HCT116 (cell line): ENCODE data around the gene RAB37.

ENCODE experiments used
- EZH2 ChIP-seq: fragments of 200-600 bp; sonication (generic); IDR thresholded peaks from 2 replicates; pipeline ENCODE4 v1.6.1; 2017; ENCODE audit warnings: antibody characterized with exemption, mixed run types
- POLR2A ChIP-seq: IDR thresholded peaks from 2 replicates; pipeline ENCODE4 v1.7.0; 2011; ENCODE audit warnings: borderline replicate concordance; ENCODE audit not compliant: insufficient read depth, insufficient read length; ENCODE audit errors: extremely low read depth
- POLR2AphosphoS5 ChIP-seq: IDR thresholded peaks from 2 replicates; pipeline ENCODE4 v1.6.1; 2011; ENCODE audit warnings: mild to moderate bottlenecking, low read depth, low read length, moderate library complexity
- ZNF274 ChIP-seq: fragments of 200-500 bp; sonication (Bioruptor generic); IDR thresholded peaks from 2 replicates; pipeline ENCODE4 v1.6.1; 2014; ENCODE audit warnings: mild to moderate bottlenecking, low read depth, low read length, inconsistent platforms
- TF ChIP-seq, protein P1 (sequence below), 3 experiments: fragments of 200-600 bp in 1 of 3; sonication (generic) in 1 of 3; IDR thresholded peaks in 2 of 3; conservative IDR thresholded peaks in 1 of 3; 2 replicates each; pipeline ENCODE4 v1.5.1; 2012 to 2017; ENCODE audit warnings: low read depth in 2 of 3, low read length in 2 of 3, antibody characterized with exemption in 1 of 3, borderline replicate concordance in 1 of 3, control low read depth in 1 of 3, mild to moderate bottlenecking in 1 of 3, mixed read lengths in 1 of 3, mixed run types in 1 of 3, moderate library complexity in 1 of 3; ENCODE audit not compliant: insufficient read depth in 1 of 3
- TF ChIP-seq, protein P2 (sequence below): IDR thresholded peaks from 2 replicates; pipeline ENCODE4 v1.6.1; 2012; ENCODE audit warnings: low read depth
- TF ChIP-seq, protein P3 (sequence below): IDR thresholded peaks from 2 replicates; pipeline ENCODE4 v1.6.1; 2011; ENCODE audit warnings: mild to moderate bottlenecking, low read length, moderate library complexity; ENCODE audit not compliant: insufficient replicate concordance; ENCODE audit errors: extremely low read depth

DNA sequence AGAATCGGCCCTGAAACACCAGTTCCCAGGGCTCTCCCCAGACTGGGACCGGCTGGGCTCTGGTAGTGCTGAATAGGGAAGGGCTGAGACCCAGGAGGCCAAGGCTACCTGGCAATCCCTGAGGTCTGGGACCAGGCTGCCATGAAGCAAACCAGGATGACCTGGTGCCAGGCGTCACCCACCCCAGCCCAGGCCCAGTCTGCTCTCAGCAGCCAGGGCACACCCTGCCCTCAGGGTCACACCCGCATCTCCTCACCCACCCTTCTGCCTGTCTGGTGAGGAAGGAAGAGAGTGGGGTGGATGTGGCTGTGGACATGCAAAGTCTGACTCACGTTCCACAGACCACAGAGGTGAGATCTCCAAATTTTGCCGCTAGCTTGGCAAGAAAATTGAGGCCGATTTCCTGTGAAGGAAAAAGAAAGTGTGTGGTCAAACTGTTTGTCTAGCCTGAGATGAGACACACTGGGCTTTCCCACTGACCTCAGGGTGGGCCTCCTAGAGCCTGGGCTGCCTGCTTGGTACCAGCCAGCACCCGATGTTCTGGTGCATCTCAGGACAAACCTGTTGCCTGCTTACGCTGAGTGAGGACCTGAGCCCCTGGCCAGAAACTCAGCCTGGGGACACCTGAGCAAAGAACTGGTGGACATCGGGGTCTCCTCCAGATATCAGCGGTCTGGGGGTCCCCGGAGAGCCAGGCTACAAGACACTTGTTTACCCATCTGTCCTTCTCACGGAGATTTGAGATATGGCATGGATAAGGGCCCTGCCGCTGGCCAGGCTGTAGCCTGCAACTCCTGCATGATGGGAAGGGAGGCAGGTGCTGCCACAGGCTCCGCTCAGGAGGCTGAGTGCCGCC is 6.3 kb upstream of the RAB37 start:
- TF ChIP-seq, protein P1, sequence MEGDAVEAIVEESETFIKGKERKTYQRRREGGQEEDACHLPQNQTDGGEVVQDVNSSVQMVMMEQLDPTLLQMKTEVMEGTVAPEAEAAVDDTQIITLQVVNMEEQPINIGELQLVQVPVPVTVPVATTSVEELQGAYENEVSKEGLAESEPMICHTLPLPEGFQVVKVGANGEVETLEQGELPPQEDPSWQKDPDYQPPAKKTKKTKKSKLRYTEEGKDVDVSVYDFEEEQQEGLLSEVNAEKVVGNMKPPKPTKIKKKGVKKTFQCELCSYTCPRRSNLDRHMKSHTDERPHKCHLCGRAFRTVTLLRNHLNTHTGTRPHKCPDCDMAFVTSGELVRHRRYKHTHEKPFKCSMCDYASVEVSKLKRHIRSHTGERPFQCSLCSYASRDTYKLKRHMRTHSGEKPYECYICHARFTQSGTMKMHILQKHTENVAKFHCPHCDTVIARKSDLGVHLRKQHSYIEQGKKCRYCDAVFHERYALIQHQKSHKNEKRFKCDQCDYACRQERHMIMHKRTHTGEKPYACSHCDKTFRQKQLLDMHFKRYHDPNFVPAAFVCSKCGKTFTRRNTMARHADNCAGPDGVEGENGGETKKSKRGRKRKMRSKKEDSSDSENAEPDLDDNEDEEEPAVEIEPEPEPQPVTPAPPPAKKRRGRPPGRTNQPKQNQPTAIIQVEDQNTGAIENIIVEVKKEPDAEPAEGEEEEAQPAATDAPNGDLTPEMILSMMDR (IDR thresholded peaks at IDR 0.05 in 2 of 3, conservative IDR thresholded peaks at IDR 0.05 in 1 of 3; ENCODE audit: borderline replicate concordance in 1 of 3, insufficient read depth in 1 of 3, low read depth in 2 of 3, low read length in 2 of 3) = no peak
- TF ChIP-seq, protein P2, sequence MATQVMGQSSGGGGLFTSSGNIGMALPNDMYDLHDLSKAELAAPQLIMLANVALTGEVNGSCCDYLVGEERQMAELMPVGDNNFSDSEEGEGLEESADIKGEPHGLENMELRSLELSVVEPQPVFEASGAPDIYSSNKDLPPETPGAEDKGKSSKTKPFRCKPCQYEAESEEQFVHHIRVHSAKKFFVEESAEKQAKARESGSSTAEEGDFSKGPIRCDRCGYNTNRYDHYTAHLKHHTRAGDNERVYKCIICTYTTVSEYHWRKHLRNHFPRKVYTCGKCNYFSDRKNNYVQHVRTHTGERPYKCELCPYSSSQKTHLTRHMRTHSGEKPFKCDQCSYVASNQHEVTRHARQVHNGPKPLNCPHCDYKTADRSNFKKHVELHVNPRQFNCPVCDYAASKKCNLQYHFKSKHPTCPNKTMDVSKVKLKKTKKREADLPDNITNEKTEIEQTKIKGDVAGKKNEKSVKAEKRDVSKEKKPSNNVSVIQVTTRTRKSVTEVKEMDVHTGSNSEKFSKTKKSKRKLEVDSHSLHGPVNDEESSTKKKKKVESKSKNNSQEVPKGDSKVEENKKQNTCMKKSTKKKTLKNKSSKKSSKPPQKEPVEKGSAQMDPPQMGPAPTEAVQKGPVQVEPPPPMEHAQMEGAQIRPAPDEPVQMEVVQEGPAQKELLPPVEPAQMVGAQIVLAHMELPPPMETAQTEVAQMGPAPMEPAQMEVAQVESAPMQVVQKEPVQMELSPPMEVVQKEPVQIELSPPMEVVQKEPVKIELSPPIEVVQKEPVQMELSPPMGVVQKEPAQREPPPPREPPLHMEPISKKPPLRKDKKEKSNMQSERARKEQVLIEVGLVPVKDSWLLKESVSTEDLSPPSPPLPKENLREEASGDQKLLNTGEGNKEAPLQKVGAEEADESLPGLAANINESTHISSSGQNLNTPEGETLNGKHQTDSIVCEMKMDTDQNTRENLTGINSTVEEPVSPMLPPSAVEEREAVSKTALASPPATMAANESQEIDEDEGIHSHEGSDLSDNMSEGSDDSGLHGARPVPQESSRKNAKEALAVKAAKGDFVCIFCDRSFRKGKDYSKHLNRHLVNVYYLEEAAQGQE = no peak
- TF ChIP-seq ZNF274 (no peak), POLR2A (no peak), POLR2AphosphoS5 (no peak), EZH2 (no peak)
- TF ChIP-seq, protein P3, sequence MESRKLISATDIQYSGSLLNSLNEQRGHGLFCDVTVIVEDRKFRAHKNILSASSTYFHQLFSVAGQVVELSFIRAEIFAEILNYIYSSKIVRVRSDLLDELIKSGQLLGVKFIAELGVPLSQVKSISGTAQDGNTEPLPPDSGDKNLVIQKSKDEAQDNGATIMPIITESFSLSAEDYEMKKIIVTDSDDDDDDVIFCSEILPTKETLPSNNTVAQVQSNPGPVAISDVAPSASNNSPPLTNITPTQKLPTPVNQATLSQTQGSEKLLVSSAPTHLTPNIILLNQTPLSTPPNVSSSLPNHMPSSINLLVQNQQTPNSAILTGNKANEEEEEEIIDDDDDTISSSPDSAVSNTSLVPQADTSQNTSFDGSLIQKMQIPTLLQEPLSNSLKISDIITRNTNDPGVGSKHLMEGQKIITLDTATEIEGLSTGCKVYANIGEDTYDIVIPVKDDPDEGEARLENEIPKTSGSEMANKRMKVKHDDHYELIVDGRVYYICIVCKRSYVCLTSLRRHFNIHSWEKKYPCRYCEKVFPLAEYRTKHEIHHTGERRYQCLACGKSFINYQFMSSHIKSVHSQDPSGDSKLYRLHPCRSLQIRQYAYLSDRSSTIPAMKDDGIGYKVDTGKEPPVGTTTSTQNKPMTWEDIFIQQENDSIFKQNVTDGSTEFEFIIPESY = no peak
